Kidney tubule cell (primary cell): ENCODE data around the gene NR2F1-AS1.

ENCODE experiments used
- DNase-seq: peaks from one replicate; pipeline ENCODE4 v3.0.0-alpha.2; 2018; ENCODE audit warnings: low spot score

Gene NR2F1-AS1

GRCh38 chr5:93589152-93589828, 8.3 kb upstream of the NR2F1-AS1 start:
- DNase-seq = no peak

GRCh38 chr5:93588352-93589151, 7.5 kb upstream of the NR2F1-AS1 start:
- peak; percentile 49 for DNase-seq

- peak; percentile 55 for DNase-seq
These were observed 6.8 kb upstream of the NR2F1-AS1 start for GRCh38 chr5:93587597-93588351.

GRCh38 chr5:93586736-93587596, 5.9 kb upstream of the NR2F1-AS1 start:
- DNase-seq = peak; percentile 16

- DNase-seq = peak; percentile 10
These were observed 4.9 kb upstream of the NR2F1-AS1 start for GRCh38 chr5:93585767-93586385.

- DNase-seq = peak; percentile 58
These were observed 4.2 kb upstream of the NR2F1-AS1 start for GRCh38 chr5:93585041-93585766.

GRCh38 chr5:93584596-93585040, 3.6 kb upstream of the NR2F1-AS1 start:
- DNase-seq = no peak

- DNase-seq = peak; percentile 74
These were observed 3.0 kb upstream of the NR2F1-AS1 start for GRCh38 chr5:93583768-93584595.

- DNase-seq = peak; percentile 26
These were observed 2.4 kb upstream of the NR2F1-AS1 start for GRCh38 chr5:93583439-93583767.

GRCh38 chr5:93582677-93583438, 1.8 kb upstream of the NR2F1-AS1 start, which contains the start of gene NR2F1:
TSS of gene NR2F1 (plus strand) at chr5:93583222. CDS start at chr5:93585024, 1,802 bp downstream.
- peak; percentile 87 for DNase-seq

GRCh38 chr5:93582167-93582462, 1.1 kb upstream of the NR2F1-AS1 start:
- no peak for DNase-seq

GRCh38 chr5:93580063-93580926, 724 bp downstream of the NR2F1-AS1 start:
- DNase-seq = peak; percentile 46

- peak; percentile 35 for DNase-seq
These were observed 1.3 kb downstream of the NR2F1-AS1 start for GRCh38 chr5:93579692-93580062.

GRCh38 chr5:93578813-93579691, 2.0 kb downstream of the NR2F1-AS1 start:
- peak; percentile 21 for DNase-seq

GRCh38 chr5:93577854-93578812, 2.9 kb downstream of the NR2F1-AS1 start:
- no peak for DNase-seq
